AG20443 (cell line): Measurements from ENCODE around the gene OSBPL3.

Experiments
- DNase-seq: peaks from one replicate; pipeline ENCODE4 v3.0.0; 2012; ENCODE audit warnings: low spot score, mixed read lengths

OSBPL3 gene

GRCh38 chr7:24861336-24861735 lies 118.6 kb downstream of the OSBPL3 start:
- no peak for DNase-seq

GRCh38 chr7:24860611-24861010 lies 119.4 kb downstream of the OSBPL3 start:
- no peak for DNase-seq

GRCh38 chr7:24858108-24858977 lies 121.6 kb downstream of the OSBPL3 start:
- no peak for DNase-seq

GRCh38 chr7:24857623-24858022 lies 122.4 kb downstream of the OSBPL3 start:
- DNase-seq, result no peak

- DNase-seq, result peak; percentile 69
Measured at GRCh38 chr7:24854866-24855265, 125.1 kb downstream of the OSBPL3 start.

GRCh38 chr7:24851786-24852185 lies 128.2 kb downstream of the OSBPL3 start:
- DNase-seq, result no peak

- DNase-seq, result no peak
Measured at GRCh38 chr7:24848878-24849277, 131.1 kb downstream of the OSBPL3 start.

GRCh38 chr7:24847754-24848153 lies 132.2 kb downstream of the OSBPL3 start:
- DNase-seq, result no peak

GRCh38 chr7:24843821-24844434 lies 136.1 kb downstream of the OSBPL3 start:
- no peak for DNase-seq

- DNase-seq, result no peak
Measured at GRCh38 chr7:24842449-24843241, 137.3 kb downstream of the OSBPL3 start.

GRCh38 chr7:24842029-24842428 lies 137.9 kb downstream of the OSBPL3 start:
- no peak for DNase-seq

GRCh38 chr7:24840563-24840962 lies 139.4 kb downstream of the OSBPL3 start:
- no peak for DNase-seq

- no peak for DNase-seq
Measured at GRCh38 chr7:24836084-24836483, 143.9 kb downstream of the OSBPL3 start.

GRCh38 chr7:24835643-24836042 lies 144.3 kb downstream of the OSBPL3 start:
- DNase-seq, result no peak

- no peak for DNase-seq
Measured at GRCh38 chr7:24834128-24834798, 145.7 kb downstream of the OSBPL3 start.

GRCh38 chr7:24833549-24833948 lies 146.4 kb downstream of the OSBPL3 start:
- no peak for DNase-seq

GRCh38 chr7:24831240-24831639 lies 148.7 kb downstream of the OSBPL3 start:
- peak; percentile 41 for DNase-seq

- no peak for DNase-seq
Measured at GRCh38 chr7:24830440-24831050, 149.4 kb downstream of the OSBPL3 start.

- no peak for DNase-seq
Measured at GRCh38 chr7:24829787-24830186, 150.2 kb downstream of the OSBPL3 start.

- no peak for DNase-seq
Measured at GRCh38 chr7:24828891-24829661, 150.9 kb downstream of the OSBPL3 start.

GRCh38 chr7:24827589-24827988 lies 152.4 kb downstream of the OSBPL3 start:
- DNase-seq, result peak; percentile 56
